Measurements from ENCODE around the gene GTF3C4.

The GTF3C4 gene

GRCh38 chr9:132670457-132671391, at the start of gene GTF3C4:
TSS of gene GTF3C4 (plus strand) at chr9:132670464. CDS start at chr9:132670599, 135 bp downstream.
- DNase-seq (ENCODE audit: low read depth, low spot score), result no peak
- H3K27ac ChIP-seq, result peak within 1 kb of the TSS; percentile 97

- H3K27ac ChIP-seq, result no peak overlapping the region
- DNase-seq (ENCODE audit: low read depth, low spot score), result no peak
Observed at GRCh38 chr9:132622159-132622558, 48.1 kb upstream of the GTF3C4 start.

GRCh38 chr9:132626285-132626684, 44.0 kb upstream of the GTF3C4 start:
- no peak for DNase-seq (ENCODE audit: low read depth, low spot score)
- H3K27ac ChIP-seq, result no peak overlapping the region

GRCh38 chr9:132627106-132627505, 43.2 kb upstream of the GTF3C4 start:
- no peak for DNase-seq (ENCODE audit: low read depth, low spot score)

GRCh38 chr9:132627594-132627993, 42.7 kb upstream of the GTF3C4 start:
- no peak overlapping the region for H3K27ac ChIP-seq
- no peak for DNase-seq (ENCODE audit: low read depth, low spot score)

More at GRCh38 chr9:132627106-132627505, 43.2 kb upstream of the GTF3C4 start:
- H3K27ac ChIP-seq, result no peak overlapping the region

- DNase-seq (ENCODE audit: low read depth, low spot score), result no peak
- H3K27ac ChIP-seq, result no peak overlapping the region
Observed at GRCh38 chr9:132628746-132629145, 41.5 kb upstream of the GTF3C4 start.

- no peak overlapping the region for H3K27ac ChIP-seq
- DNase-seq (ENCODE audit: low read depth, low spot score), result no peak
Observed at GRCh38 chr9:132630116-132630515, 40.1 kb upstream of the GTF3C4 start.

- DNase-seq (ENCODE audit: low read depth, low spot score), result no peak
Observed at GRCh38 chr9:132630811-132631210, 39.5 kb upstream of the GTF3C4 start.

GRCh38 chr9:132631280-132631679, 39.0 kb upstream of the GTF3C4 start:
- H3K27ac ChIP-seq, result peak overlapping the region; percentile 81
- DNase-seq (ENCODE audit: low read depth, low spot score), result peak; percentile 60

More at GRCh38 chr9:132630811-132631210, 39.5 kb upstream of the GTF3C4 start:
- peak overlapping the region; percentile 81 for H3K27ac ChIP-seq

GRCh38 chr9:132631685-132632084, 38.6 kb upstream of the GTF3C4 start:
- peak overlapping the region; percentile 81 for H3K27ac ChIP-seq
- no peak for DNase-seq (ENCODE audit: low read depth, low spot score)

GRCh38 chr9:132632413-132633129, 37.7 kb upstream of the GTF3C4 start:
- H3K27ac ChIP-seq, result no peak overlapping the region
- DNase-seq (ENCODE audit: low read depth, low spot score), result no peak

- no peak overlapping the region for H3K27ac ChIP-seq
- no peak for DNase-seq (ENCODE audit: low read depth, low spot score)
Observed at GRCh38 chr9:132634327-132634726, 35.9 kb upstream of the GTF3C4 start.

GRCh38 chr9:132637351-132637750, 32.9 kb upstream of the GTF3C4 start:
- no peak for DNase-seq (ENCODE audit: low read depth, low spot score)
- H3K27ac ChIP-seq, result no peak overlapping the region

- DNase-seq (ENCODE audit: low read depth, low spot score), result no peak
- no peak overlapping the region for H3K27ac ChIP-seq
Observed at GRCh38 chr9:132637801-132638200, 32.5 kb upstream of the GTF3C4 start.

- no peak for DNase-seq (ENCODE audit: low read depth, low spot score)
- H3K27ac ChIP-seq, result no peak overlapping the region
Observed at GRCh38 chr9:132638240-132638639, 32.0 kb upstream of the GTF3C4 start.

GRCh38 chr9:132639322-132639721, 30.9 kb upstream of the GTF3C4 start:
- no peak overlapping the region for H3K27ac ChIP-seq
- no peak for DNase-seq (ENCODE audit: low read depth, low spot score)

- DNase-seq (ENCODE audit: low read depth, low spot score), result no peak
- no peak overlapping the region for H3K27ac ChIP-seq
Observed at GRCh38 chr9:132641216-132641615, 29.0 kb upstream of the GTF3C4 start.

GRCh38 chr9:132644251-132644650, 26.0 kb upstream of the GTF3C4 start:
- H3K27ac ChIP-seq, result no peak overlapping the region
- DNase-seq (ENCODE audit: low read depth, low spot score), result no peak

- no peak for DNase-seq (ENCODE audit: low read depth, low spot score)
- H3K27ac ChIP-seq, result no peak overlapping the region
Observed at GRCh38 chr9:132645306-132645705, 25.0 kb upstream of the GTF3C4 start.

GRCh38 chr9:132645711-132646110, 24.6 kb upstream of the GTF3C4 start:
- H3K27ac ChIP-seq, result no peak overlapping the region
- no peak for DNase-seq (ENCODE audit: low read depth, low spot score)

GRCh38 chr9:132646726-132647125, 23.5 kb upstream of the GTF3C4 start:
- no peak overlapping the region for H3K27ac ChIP-seq
- DNase-seq (ENCODE audit: low read depth, low spot score), result no peak

Measured in epithelial cell of prostate (primary cell).